H9 (cell line): ENCODE results near the gene BCL6. TPM values are rescaled to one million over a fixed set of nuclear protein-coding genes. Genes with fewer than 3 reads are reported as not detected.

Source experiments
- DNase-seq: peaks from one replicate; pipeline ENCODE4 v3.0.0-alpha.2; 2017
- H2AFZ ChIP-seq: one replicate; pipeline ENCODE4 v1.6.1; 2013; ENCODE audit warnings: mild to moderate bottlenecking, low read length, control low read depth, moderate library complexity
- H2AK5ac ChIP-seq: 2 replicates; pipeline ENCODE4 v1.6.1; 2013; ENCODE audit warnings: low read length, control low read depth, mixed read lengths; ENCODE audit not compliant: insufficient read length
- H2BK120ac ChIP-seq: one replicate; pipeline ENCODE4 v1.6.1; 2013; ENCODE audit warnings: low read depth, mild to moderate bottlenecking, low read length, control low read depth, inconsistent platforms; ENCODE audit not compliant: poor library complexity, severe bottlenecking
- H2BK12ac ChIP-seq: 2 replicates; pipeline ENCODE4 v1.6.1; 2013; ENCODE audit warnings: low read length, control low read depth, mixed read lengths, low read depth; ENCODE audit not compliant: insufficient read length
- H2BK15ac ChIP-seq: 2 replicates; pipeline ENCODE4 v1.6.1; 2013; ENCODE audit warnings: low read depth, low read length, control low read depth
- H2BK20ac ChIP-seq: one replicate; pipeline ENCODE4 v1.6.1; 2013; ENCODE audit warnings: low read depth, mild to moderate bottlenecking, low read length, control low read depth, inconsistent platforms; ENCODE audit not compliant: poor library complexity, severe bottlenecking
- H2BK5ac ChIP-seq: 2 replicates; pipeline ENCODE4 v1.6.1; 2013; ENCODE audit warnings: low read length, control low read depth, mixed read lengths; ENCODE audit not compliant: insufficient read length
- H3K14ac ChIP-seq: 2 replicates; pipeline ENCODE4 v1.6.1; 2013; ENCODE audit warnings: low read length, control low read depth; ENCODE audit not compliant: insufficient read depth
- H3K18ac ChIP-seq: 2 replicates; pipeline ENCODE4 v1.6.1; 2013; ENCODE audit warnings: low read depth, mild to moderate bottlenecking, mixed read lengths, low read length, control low read depth; ENCODE audit not compliant: insufficient read length
- H3K23ac ChIP-seq: 2 replicates; pipeline ENCODE4 v1.6.1; 2013; ENCODE audit warnings: low read length, control low read depth, mixed read lengths, low read depth; ENCODE audit not compliant: insufficient read length
- H3K23me2 ChIP-seq: 2 replicates; pipeline ENCODE4 v1.6.1; 2013; ENCODE audit warnings: low read depth, mild to moderate bottlenecking, mixed read lengths, low read length, control low read depth; ENCODE audit not compliant: insufficient read length, poor library complexity, severe bottlenecking
- H3K27ac ChIP-seq: 2 replicates; pipeline ENCODE4 v1.5.1; 2013; ENCODE audit warnings: low read length, control low read depth, mixed read lengths, low read depth; ENCODE audit not compliant: insufficient read length
- H3K27me3 ChIP-seq: 2 replicates; pipeline ENCODE4 v1.6.1; 2013; ENCODE audit warnings: low read length, control low read depth, inconsistent platforms; ENCODE audit not compliant: insufficient read depth
- H3K4ac ChIP-seq: 2 replicates; pipeline ENCODE4 v1.6.1; 2013; ENCODE audit warnings: low read depth, mild to moderate bottlenecking, control low read depth, inconsistent platforms, low read length, moderate library complexity
- H3K4me1 ChIP-seq: 2 replicates; pipeline ENCODE4 v1.6.1; 2013; ENCODE audit warnings: low read length, control low read depth, inconsistent platforms; ENCODE audit not compliant: insufficient read depth
- H3K4me2 ChIP-seq: 2 replicates; pipeline ENCODE4 v1.6.1; 2013; ENCODE audit warnings: low read length, control low read depth, mixed read lengths; ENCODE audit not compliant: insufficient read length, insufficient read depth
- H3K56ac ChIP-seq: 2 replicates; pipeline ENCODE4 v1.6.1; 2013; ENCODE audit warnings: low read depth, mild to moderate bottlenecking, mixed read lengths, low read length, control low read depth; ENCODE audit not compliant: insufficient read length
- H3K79me1 ChIP-seq: 2 replicates; pipeline ENCODE4 v1.6.1; 2013; ENCODE audit warnings: low read depth, mild to moderate bottlenecking, moderate library complexity, low read length, control low read depth, inconsistent platforms; ENCODE audit not compliant: insufficient read depth, poor library complexity, severe bottlenecking
- H3K79me2 ChIP-seq: 2 replicates; pipeline ENCODE4 v1.6.1; 2013; ENCODE audit warnings: low read length, control low read depth, inconsistent platforms; ENCODE audit not compliant: insufficient read depth
- H3K9ac ChIP-seq: 2 replicates; pipeline ENCODE4 v1.6.1; 2013; ENCODE audit warnings: low read length, control low read depth, mixed read lengths; ENCODE audit not compliant: insufficient read length; ENCODE audit errors: extremely low read depth
- H3K9me3 ChIP-seq: one replicate; pipeline ENCODE4 v1.6.1; 2013; ENCODE audit warnings: low read depth, low read length, inconsistent platforms; ENCODE audit not compliant: control insufficient read depth
- H3T11ph ChIP-seq: one replicate; pipeline ENCODE4 v1.6.1; 2013; ENCODE audit warnings: mild to moderate bottlenecking, low read length, control low read depth, inconsistent platforms
- H4K20me1 ChIP-seq: one replicate; pipeline ENCODE4 v1.6.1; 2013; ENCODE audit not compliant: control insufficient read depth, insufficient read length, insufficient read depth
- H4K5ac ChIP-seq: 2 replicates; pipeline ENCODE4 v1.6.1; 2013; ENCODE audit warnings: low read depth, mild to moderate bottlenecking, mixed read lengths, low read length, control low read depth; ENCODE audit not compliant: insufficient read length
- H4K8ac ChIP-seq: replicated peaks from 2 replicates; pipeline ENCODE4 v1.6.1; 2013; ENCODE audit warnings: low read length, control low read depth, mixed read lengths, low read depth; ENCODE audit not compliant: insufficient read length
- H4K91ac ChIP-seq: 2 replicates; pipeline ENCODE4 v1.6.1; 2013; ENCODE audit warnings: low read depth, mild to moderate bottlenecking, moderate library complexity, mixed read lengths, low read length, control low read depth; ENCODE audit not compliant: insufficient read length
- H3K27ac Mint-ChIP-seq, 3 experiments: 2 replicates in 2 of 3; 3 replicates in 1 of 3; pipeline ENCODE4 v1.8.0; 2020 to 2021; ENCODE audit warnings: mixed read lengths in 3 of 3, mild to moderate bottlenecking in 1 of 3, moderate library complexity in 1 of 3
- H3K27me3 Mint-ChIP-seq: 2 replicates; pipeline ENCODE4 v1.8.0; 2021; ENCODE audit warnings: low read depth, mild to moderate bottlenecking, moderate library complexity, mixed read lengths
- H3K36me3 Mint-ChIP-seq, 3 experiments: 2 replicates in 2 of 3; 3 replicates in 1 of 3; pipeline ENCODE4 v1.8.0; 2020 to 2021; ENCODE audit warnings: low read depth in 3 of 3, mixed read lengths in 3 of 3; ENCODE audit not compliant: insufficient read depth in 1 of 3
- H3K4me1 Mint-ChIP-seq, 2 experiments: 2 replicates each; pipeline ENCODE4 v1.8.0; 2020; ENCODE audit warnings: mixed read lengths in 2 of 2
- H3K4me3 Mint-ChIP-seq, 2 experiments: 2 replicates in 1 of 2; 3 replicates in 1 of 2; pipeline ENCODE4 v1.8.0; 2020 to 2021; ENCODE audit warnings: mild to moderate bottlenecking in 2 of 2, mixed read lengths in 2 of 2, moderate library complexity in 1 of 2
- H3K9me3 Mint-ChIP-seq, 2 experiments: 2 replicates in 1 of 2; 3 replicates in 1 of 2; pipeline ENCODE4 v1.8.0; 2020; ENCODE audit warnings: mild to moderate bottlenecking in 2 of 2, mixed read lengths in 2 of 2, moderate library complexity in 1 of 2
- total RNA-seq: library from RNA; stranded (reverse); gene quantifications from 2 replicates; pipeline ENCODE4 v1.2.1, GENCODE V29; 2021
- TF ChIP-seq, protein P1 (sequence below): fragments of 200-600 bp; sonication (generic); conservative IDR thresholded peaks from 3 replicates; pipeline ENCODE4 v1.8.0; 2021; ENCODE audit warnings: antibody characterized with exemption, mild to moderate bottlenecking

Gene BCL6
- total RNA-seq, 1 experiment from 2014 or later = 3.4 TPM

DNA sequence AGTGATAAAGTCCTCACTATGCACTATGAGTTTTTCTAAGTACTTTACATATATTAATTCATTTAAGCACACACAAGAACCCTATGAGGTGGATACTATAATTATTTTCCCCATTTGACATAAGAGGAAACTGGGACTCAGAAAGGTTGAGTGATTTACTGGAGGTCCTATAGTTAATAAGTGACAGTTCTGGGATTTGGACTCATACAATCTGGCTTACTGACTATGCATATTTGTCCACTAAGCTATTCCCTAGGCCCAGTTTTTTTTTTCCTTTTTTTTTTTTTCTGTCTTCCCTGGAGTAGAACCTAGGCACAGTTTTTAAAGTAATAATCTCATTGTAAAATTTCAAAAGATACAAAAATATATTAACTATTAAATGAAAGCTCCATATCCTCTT lies 36.6 kb downstream of the BCL6 start:
- Histone ChIP-seq H3K23me2 (no peaks in the 10 kb centered on the region), H2BK20ac (no peak overlapping the region), H3K56ac (no peak overlapping the region), H2BK120ac (no peak overlapping the region), H3K27ac (no peak overlapping the region), H2BK15ac (no peak overlapping the region), H2AK5ac (no peak overlapping the region), H4K5ac (no peak overlapping the region), H3K23ac (no peak overlapping the region), H2BK5ac (no peak overlapping the region), H4K20me1 (no peaks in the 10 kb centered on the region), H3K14ac (no peak overlapping the region), H3K18ac (no peak overlapping the region), H3T11ph (no peak overlapping the region), H3K4me1 (no peaks in the 10 kb centered on the region), H4K8ac (no peak overlapping the region), H3K79me1 (no peaks in the 10 kb centered on the region), H3K79me2 (no peaks in the 10 kb centered on the region), H3K4ac (no peak overlapping the region), H4K91ac (no peak overlapping the region), H3K9me3 (no peaks in the 10 kb centered on the region), H2BK12ac (no peak overlapping the region), H3K27me3 (no peaks in the 10 kb centered on the region), H3K9ac (no peak overlapping the region), H3K4me2 (no peak overlapping the region), H2AFZ (no peak overlapping the region)
- no peak for DNase-seq
- no peak overlapping the region for H3K4me3 Mint-ChIP-seq
- no peaks in the 10 kb centered on the region for H3K9me3 Mint-ChIP-seq
- no peaks in the 10 kb centered on the region for H3K4me1 Mint-ChIP-seq
- no peaks in the 10 kb centered on the region for H3K36me3 Mint-ChIP-seq
- H3K27ac Mint-ChIP-seq = no peak overlapping the region
- H3K27me3 Mint-ChIP-seq = peaks cover 4% of the 10 kb centered on the region; the same call in 1 of the 2 replicates
- TF ChIP-seq, protein P1, sequence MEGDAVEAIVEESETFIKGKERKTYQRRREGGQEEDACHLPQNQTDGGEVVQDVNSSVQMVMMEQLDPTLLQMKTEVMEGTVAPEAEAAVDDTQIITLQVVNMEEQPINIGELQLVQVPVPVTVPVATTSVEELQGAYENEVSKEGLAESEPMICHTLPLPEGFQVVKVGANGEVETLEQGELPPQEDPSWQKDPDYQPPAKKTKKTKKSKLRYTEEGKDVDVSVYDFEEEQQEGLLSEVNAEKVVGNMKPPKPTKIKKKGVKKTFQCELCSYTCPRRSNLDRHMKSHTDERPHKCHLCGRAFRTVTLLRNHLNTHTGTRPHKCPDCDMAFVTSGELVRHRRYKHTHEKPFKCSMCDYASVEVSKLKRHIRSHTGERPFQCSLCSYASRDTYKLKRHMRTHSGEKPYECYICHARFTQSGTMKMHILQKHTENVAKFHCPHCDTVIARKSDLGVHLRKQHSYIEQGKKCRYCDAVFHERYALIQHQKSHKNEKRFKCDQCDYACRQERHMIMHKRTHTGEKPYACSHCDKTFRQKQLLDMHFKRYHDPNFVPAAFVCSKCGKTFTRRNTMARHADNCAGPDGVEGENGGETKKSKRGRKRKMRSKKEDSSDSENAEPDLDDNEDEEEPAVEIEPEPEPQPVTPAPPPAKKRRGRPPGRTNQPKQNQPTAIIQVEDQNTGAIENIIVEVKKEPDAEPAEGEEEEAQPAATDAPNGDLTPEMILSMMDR = no peak
